HCT116 (cell line): ENCODE results near the gene ERC1. TPM values are rescaled to one million over a fixed set of nuclear protein-coding genes. Genes with fewer than 3 reads are reported as not detected.

Experiments used
- ATAC-seq: fragments of 200-7000 bp; cut with Tn5 transposase; 2 replicates; pipeline ENCODE4 v1.9.1; 2020; ENCODE audit warnings: mild to moderate bottlenecking, moderate library complexity
- BruUV-seq: library from RNA; stranded (reverse); fragments of 400-500 nt; replicated peaks from 2 replicates; lab custom pipeline; 2021; lab: Mats Ljungman, UMichigan
- CTCF ChIA-PET: fragments of 300-600 bp; sonication (Branson Sonifier 250); formaldehyde crosslinking; loops from one replicate; lab custom pipeline; 2021; ENCODE audit warnings: antibody characterized with exemption; lab: Charles Lee
- POLR2A ChIA-PET: fragments of 300-600, 350-600 bp; sonication (Branson Sonifier 250); formaldehyde crosslinking; loops from one replicate; lab custom pipeline; 2021; ENCODE audit warnings: antibody characterized with exemption; lab: Charles Lee
- RAD21 ChIA-PET, 2 experiments: fragments of 300-600 bp; sonication (Branson Sonifier 250); formaldehyde crosslinking; loops; one replicate each; lab custom pipeline; 2023; ENCODE audit warnings: low total read pairs in 2 of 2; ENCODE audit not compliant: uncharacterized antibody in 2 of 2, unreplicated experiment in 2 of 2, low non-redundant PET in 1 of 2; lab: Charles Lee
- DNase-seq: peaks from one replicate; pipeline ENCODE4 v3.0.0-alpha.2; 2010; ENCODE audit warnings: low read depth, low spot score
- H2AFZ ChIP-seq: fragments of 200-600 bp; shearing (Covaris generic), sonication (generic); 2 replicates; pipeline ENCODE4 v1.6.1; 2017; ENCODE audit warnings: low read depth, mixed run types, mixed read lengths, antibody characterized with exemption, low read length; ENCODE audit not compliant: poor library complexity, severe bottlenecking
- H3K27ac ChIP-seq: 2 replicates; pipeline ENCODE4 v1.5.1; 2012; ENCODE audit warnings: low read depth, low read length
- H3K27me3 ChIP-seq: fragments of 200-600 bp; sonication (generic); 2 replicates; pipeline ENCODE4 v1.6.1; 2016; ENCODE audit warnings: mixed run types, low read length, mixed read lengths; ENCODE audit not compliant: insufficient read depth
- H3K36me3 ChIP-seq, 2 experiments: fragments of 200-500 bp in 1 of 2; fragments of 200-600 bp in 1 of 2; sonication (Bioruptor generic) in 1 of 2; sonication (generic) in 1 of 2; 2 replicates each; pipeline versions ENCODE4 v1.5.1 to v1.6.1; 2014 to 2016; ENCODE audit warnings: low read length in 2 of 2, inconsistent platforms in 1 of 2, mixed read lengths in 1 of 2, mixed run types in 1 of 2; ENCODE audit not compliant: insufficient read depth in 2 of 2, control insufficient read depth in 1 of 2
- H3K4me1 ChIP-seq, 2 experiments: fragments of 200-600 bp in 1 of 2; sonication (generic) in 1 of 2; 2 replicates each; pipeline versions ENCODE4 v1.5.1 to v1.6.1; 2012 to 2017; ENCODE audit warnings: low read length in 2 of 2, inconsistent platforms in 1 of 2, mild to moderate bottlenecking in 1 of 2, mixed read lengths in 1 of 2, mixed run types in 1 of 2, moderate library complexity in 1 of 2; ENCODE audit not compliant: insufficient read depth in 2 of 2, control insufficient read depth in 1 of 2
- H3K4me2 ChIP-seq: fragments of 200-600 bp; sonication (generic); 2 replicates; pipeline ENCODE4 v1.6.1; 2017; ENCODE audit warnings: mixed run types, low read length, mixed read lengths
- H3K4me3 ChIP-seq, 2 experiments: fragments of 200-600 bp in 1 of 2; sonication (generic) in 1 of 2; replicated peaks in 1 of 2; 2 replicates each; pipeline ENCODE4 v1.5.1; 2011 to 2016; ENCODE audit warnings: low read length in 2 of 2, control low read depth in 1 of 2, low read depth in 1 of 2, mild to moderate bottlenecking in 1 of 2, mixed read lengths in 1 of 2, mixed run types in 1 of 2
- H3K79me2 ChIP-seq: fragments of 200-600 bp; sonication (generic); 2 replicates; pipeline ENCODE4 v1.6.1; 2017; ENCODE audit warnings: mild to moderate bottlenecking, mixed run types, low read length, moderate library complexity, mixed read lengths; ENCODE audit not compliant: insufficient read depth
- H3K9ac ChIP-seq: fragments of 200-600 bp; sonication (generic); 2 replicates; pipeline ENCODE4 v1.6.1; 2016; ENCODE audit warnings: low read length, mixed read lengths
- H3K9me2 ChIP-seq: fragments of 200-600 bp; sonication (generic), shearing (Covaris generic); 2 replicates; pipeline ENCODE4 v1.6.1; 2017; ENCODE audit warnings: mixed run types, mild to moderate bottlenecking, moderate library complexity; ENCODE audit not compliant: insufficient read depth
- H3K9me3 ChIP-seq, 2 experiments: fragments of 200-500 bp in 1 of 2; fragments of 200-600 bp in 1 of 2; sonication (Bioruptor generic) in 1 of 2; sonication (generic) in 1 of 2; 2 replicates each; pipeline ENCODE4 v1.6.1; 2014 to 2017; ENCODE audit warnings: low read length in 2 of 2, mixed read lengths in 2 of 2, inconsistent platforms in 1 of 2, low read depth in 1 of 2, mild to moderate bottlenecking in 1 of 2, mixed run types in 1 of 2, moderate library complexity in 1 of 2; ENCODE audit not compliant: control insufficient read depth in 1 of 2, insufficient read depth in 1 of 2
- H4K20me1 ChIP-seq: fragments of 200-600 bp; sonication (generic), shearing (Covaris generic); 2 replicates; pipeline ENCODE4 v1.6.1; 2017; ENCODE audit warnings: mixed run types, mild to moderate bottlenecking, moderate library complexity; ENCODE audit not compliant: insufficient read depth
- ATF3 ChIP-seq: IDR thresholded peaks from 2 replicates; pipeline ENCODE4 v1.6.1; 2012
- EGR1 ChIP-seq: IDR thresholded peaks from 2 replicates; pipeline ENCODE4 v1.6.1; 2012; ENCODE audit warnings: low read depth
- ELF1 ChIP-seq: IDR thresholded peaks from 2 replicates; pipeline ENCODE4 v1.6.1; 2012; ENCODE audit warnings: low read depth, borderline replicate concordance
- EZH2 ChIP-seq: fragments of 200-600 bp; sonication (generic); IDR thresholded peaks from 2 replicates; pipeline ENCODE4 v1.6.1; 2017; ENCODE audit warnings: antibody characterized with exemption, mixed run types
- EZH2phosphoT487 ChIP-seq: fragments of 200-600 bp; IDR thresholded peaks from 2 replicates; pipeline ENCODE4 v1.6.1; 2018; ENCODE audit warnings: antibody characterized with exemption, borderline replicate concordance
- FOSL1 ChIP-seq: IDR thresholded peaks from 2 replicates; pipeline ENCODE4 v1.6.1; 2012; ENCODE audit warnings: low read depth
- POLR2A ChIP-seq: IDR thresholded peaks from 2 replicates; pipeline ENCODE4 v1.7.0; 2011; ENCODE audit warnings: borderline replicate concordance; ENCODE audit not compliant: insufficient read depth, insufficient read length; ENCODE audit errors: extremely low read depth
- POLR2AphosphoS5 ChIP-seq: IDR thresholded peaks from 2 replicates; pipeline ENCODE4 v1.6.1; 2011; ENCODE audit warnings: mild to moderate bottlenecking, low read depth, low read length, moderate library complexity
- RAD21 ChIP-seq: IDR thresholded peaks from 2 replicates; pipeline ENCODE4 v1.6.1; 2012; ENCODE audit warnings: low read depth, mild to moderate bottlenecking
- REST ChIP-seq: IDR thresholded peaks from 2 replicates; pipeline ENCODE4 v1.6.1; 2012; ENCODE audit warnings: low read depth
- SIN3A ChIP-seq: IDR thresholded peaks from 2 replicates; pipeline ENCODE4 v1.6.1; 2012; ENCODE audit warnings: low read depth
- SRF ChIP-seq: IDR thresholded peaks from 2 replicates; pipeline ENCODE4 v1.6.1; 2012; ENCODE audit warnings: low read depth
- TCF7L2 ChIP-seq: IDR thresholded peaks from 2 replicates; pipeline ENCODE4 v1.7.0; 2011; ENCODE audit warnings: borderline replicate concordance, inconsistent platforms; ENCODE audit not compliant: insufficient read depth, insufficient read length; ENCODE audit errors: extremely low read depth
- YY1 ChIP-seq: IDR thresholded peaks from 2 replicates; pipeline ENCODE4 v1.6.1; 2011; ENCODE audit warnings: low read length, low read depth, moderate library complexity, mild to moderate bottlenecking; ENCODE audit not compliant: insufficient replicate concordance; ENCODE audit errors: extremely low read depth
- ZBTB33 ChIP-seq: IDR thresholded peaks from 2 replicates; pipeline ENCODE4 v1.6.1; 2011; ENCODE audit warnings: mild to moderate bottlenecking, low read length, moderate library complexity; ENCODE audit not compliant: insufficient replicate concordance; ENCODE audit errors: extremely low read depth
- ZNF274 ChIP-seq: fragments of 200-500 bp; sonication (Bioruptor generic); IDR thresholded peaks from 2 replicates; pipeline ENCODE4 v1.6.1; 2014; ENCODE audit warnings: mild to moderate bottlenecking, low read depth, low read length, inconsistent platforms
- intact Hi-C: fragments of 100-400 bp; cut with micrococcal nuclease; formaldehyde crosslinking; loops from 2 replicates; pipeline ENCODE4 v1.10.0; 2022
- total RNA-seq: library from RNA; stranded (reverse); gene quantifications from one replicate; pipeline ENCODE4 v1.2.1, GENCODE V29; 2021; ENCODE audit not compliant: unreplicated experiment

The ERC1 gene
- total RNA-seq, 1 experiment from 2014 or later: 41.9 TPM

DNA sequence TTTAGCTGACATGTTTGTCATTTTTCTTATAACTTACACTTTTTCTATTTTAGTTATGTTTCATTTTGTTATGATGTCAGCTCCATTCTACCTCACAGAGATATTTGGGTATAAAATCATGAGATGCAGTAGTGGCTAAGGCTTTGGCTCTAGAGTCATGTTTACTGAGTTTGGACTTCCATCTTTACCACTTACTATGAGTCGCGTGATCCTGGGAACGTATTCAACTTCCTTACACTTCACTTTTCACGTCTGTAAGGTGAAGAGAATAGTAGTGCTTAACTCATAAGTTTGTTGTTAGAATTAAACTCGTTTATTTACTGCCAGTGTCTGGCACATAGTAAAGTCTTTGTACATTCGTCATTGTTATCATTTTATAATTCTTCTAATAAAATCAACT, 126.3 kb downstream of the ERC1 start (continued):
- TF ChIP-seq SRF (no peak), ELF1 (no peak), TCF7L2 (no peak), ZNF274 (no peak), POLR2A (no peak)

DNA sequence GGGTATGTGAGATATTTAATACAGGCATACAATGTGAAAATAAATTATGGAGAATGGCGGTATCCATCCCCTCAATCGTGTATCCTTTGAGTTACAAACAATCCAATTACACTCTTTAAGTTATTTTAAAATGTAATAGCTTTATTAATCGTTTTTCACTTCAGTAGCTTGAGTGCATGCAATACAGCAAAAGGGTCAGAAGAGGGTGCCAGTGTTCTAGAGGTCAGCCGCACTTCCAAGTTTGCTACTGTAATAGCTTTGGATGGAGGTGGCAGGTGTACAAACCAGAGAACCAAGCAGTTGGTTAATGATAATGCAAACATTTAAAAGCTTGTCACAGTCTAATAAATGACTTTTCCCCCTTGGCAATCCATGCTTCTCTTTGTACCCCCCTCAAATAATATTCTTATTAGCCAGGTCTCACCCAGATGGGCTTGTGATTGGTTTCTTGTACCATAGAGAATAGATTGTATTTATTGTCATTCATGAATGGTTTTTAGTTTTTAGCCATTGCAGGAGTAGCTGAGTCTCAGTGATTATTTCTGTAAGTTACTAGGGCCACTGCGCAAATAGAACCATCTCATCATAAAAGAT, 127.0 kb downstream of the ERC1 start:
- DNase-seq (peak; percentile 59), ATAC-seq (peak; percentile 59)
- peaks cover 17 to 23% of the 10 kb centered on the region in 2 experiments for H3K4me1 ChIP-seq
- BruUV-seq: no TSS peak
- no peak overlapping the region for H3K27ac ChIP-seq
- H3K9ac ChIP-seq: no peak overlapping the region
- H3K27me3 ChIP-seq: no peaks in the 10 kb centered on the region
- ChIA-PET POLR2A (interaction anchor here (0.7 to 1.1 kb wide), 2 partner anchors 10 to 465 kb away, joined by 3 to 8 read pairs; no protein-coding TSS in a partner anchor), CTCF (interaction anchor here (0.6 to 3.6 kb wide), 47 partner anchors 8 to 822 kb away, joined by 3 to 180 read pairs (median 5); partner anchors contain the start of genes RAD52 and WNT5B), RAD21 (interaction anchor here (0.6 to 1.7 kb wide), 15 partner anchors 12 to 487 kb away, joined by 3 to 23 read pairs (median 4); no protein-coding TSS in a partner anchor)
- no peaks in the 10 kb centered on the region for H3K79me2 ChIP-seq
- H3K36me3 ChIP-seq: no peaks in the 10 kb centered on the region
- H3K9me2 ChIP-seq: no peaks in the 10 kb centered on the region
- H3K4me3 ChIP-seq: no peak overlapping the region
- no peaks in the 10 kb centered on the region for H3K9me3 ChIP-seq
- H2AFZ ChIP-seq: no peak overlapping the region
- intact Hi-C loops: loop anchor here (1.0 to 5.0 kb wide), 3 partner anchors 427 to 546 kb away; no protein-coding TSS in a partner anchor
- 0 out of 2 replicates have a peak, but pooled peaks cover 3% of the 10 kb centered on the region for H4K20me1 ChIP-seq
- H3K4me2 ChIP-seq: no peak overlapping the region
- TF ChIP-seq REST (no peak), EZH2phosphoT487 (no peak), ATF3 (no peak), EZH2 (no peak), FOSL1 (no peak), TCF7L2 (no peak), SIN3A (no peak), YY1 (no peak), ZBTB33 (no peak), POLR2AphosphoS5 (no peak), SRF (no peak), EGR1 (no peak), RAD21 (peak; percentile 92)
